ENCODE measurements around the gene AGFG1.

GRCh38 chr2:227460070-227460485 is 11.9 kb upstream of the AGFG1 start:
- TF ChIP-seq, protein P1, sequence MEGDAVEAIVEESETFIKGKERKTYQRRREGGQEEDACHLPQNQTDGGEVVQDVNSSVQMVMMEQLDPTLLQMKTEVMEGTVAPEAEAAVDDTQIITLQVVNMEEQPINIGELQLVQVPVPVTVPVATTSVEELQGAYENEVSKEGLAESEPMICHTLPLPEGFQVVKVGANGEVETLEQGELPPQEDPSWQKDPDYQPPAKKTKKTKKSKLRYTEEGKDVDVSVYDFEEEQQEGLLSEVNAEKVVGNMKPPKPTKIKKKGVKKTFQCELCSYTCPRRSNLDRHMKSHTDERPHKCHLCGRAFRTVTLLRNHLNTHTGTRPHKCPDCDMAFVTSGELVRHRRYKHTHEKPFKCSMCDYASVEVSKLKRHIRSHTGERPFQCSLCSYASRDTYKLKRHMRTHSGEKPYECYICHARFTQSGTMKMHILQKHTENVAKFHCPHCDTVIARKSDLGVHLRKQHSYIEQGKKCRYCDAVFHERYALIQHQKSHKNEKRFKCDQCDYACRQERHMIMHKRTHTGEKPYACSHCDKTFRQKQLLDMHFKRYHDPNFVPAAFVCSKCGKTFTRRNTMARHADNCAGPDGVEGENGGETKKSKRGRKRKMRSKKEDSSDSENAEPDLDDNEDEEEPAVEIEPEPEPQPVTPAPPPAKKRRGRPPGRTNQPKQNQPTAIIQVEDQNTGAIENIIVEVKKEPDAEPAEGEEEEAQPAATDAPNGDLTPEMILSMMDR (IDR thresholded peaks at IDR 0.05; ENCODE audit: insufficient read depth, low read depth, low read length): no peak
- no peak for TF ChIP-seq EZH2 (IDR thresholded peaks at IDR 0.05; ENCODE audit: insufficient read depth, low read length)

Measured in astrocyte (in vitro differentiated cells and primary cell).